Measurements from ENCODE around the gene OR2F1.

Gene OR2F1

GRCh38 chr7:143909863-143910262, 44.8 kb upstream of the OR2F1 start:
- Histone ChIP-seq H3K27ac (no peak overlapping the region), H3K9me3 (ENCODE audit: control insufficient read depth, low read length) (no peaks in the 10 kb centered on the region), H3K9ac (no peak overlapping the region), H3K79me2 (no peaks in the 10 kb centered on the region), H2AFZ (no peak overlapping the region), H3K4me1 (no peaks in the 10 kb centered on the region), H3K36me3 (ENCODE audit: control insufficient read depth, insufficient read depth, low read length) (no peaks in the 10 kb centered on the region), H3K27me3 (ENCODE audit: control insufficient read depth, insufficient read depth, low read length) (no peaks in the 10 kb centered on the region), H3K4me3 (ENCODE audit: low read depth, low read length) (no peak overlapping the region), H3K4me2 (ENCODE audit: low read length) (no peak overlapping the region)
- no peak for TF ChIP-seq CTCF (IDR thresholded peaks at IDR 0.05)

- no peak for TF ChIP-seq CTCF (IDR thresholded peaks at IDR 0.05)
- no peaks in the 10 kb centered on the region for H3K79me2 ChIP-seq
- H3K9ac ChIP-seq, result no peak overlapping the region
- H3K9me3 ChIP-seq (ENCODE audit: control insufficient read depth, low read length), result no peaks in the 10 kb centered on the region
- H3K4me2 ChIP-seq (ENCODE audit: low read length), result no peak overlapping the region
- no peaks in the 10 kb centered on the region for H3K27me3 ChIP-seq (ENCODE audit: control insufficient read depth, insufficient read depth, low read length)
- no peak overlapping the region for H3K27ac ChIP-seq
- H3K36me3 ChIP-seq (ENCODE audit: control insufficient read depth, insufficient read depth, low read length), result no peaks in the 10 kb centered on the region
- no peak overlapping the region for H2AFZ ChIP-seq
- no peak overlapping the region for H3K4me3 ChIP-seq (ENCODE audit: low read depth, low read length)
- H3K4me1 ChIP-seq, result no peaks in the 10 kb centered on the region
Measured at GRCh38 chr7:143910473-143911248, 44.0 kb upstream of the OR2F1 start.

GRCh38 chr7:143913945-143914615, 40.6 kb upstream of the OR2F1 start:
- H3K36me3 ChIP-seq (ENCODE audit: control insufficient read depth, insufficient read depth, low read length), result no peaks in the 10 kb centered on the region
- H3K9me3 ChIP-seq (ENCODE audit: control insufficient read depth, low read length), result no peaks in the 10 kb centered on the region
- H2AFZ ChIP-seq, result no peak overlapping the region
- no peaks in the 10 kb centered on the region for H3K4me1 ChIP-seq
- H3K9ac ChIP-seq, result no peak overlapping the region
- H3K27ac ChIP-seq, result no peak overlapping the region
- TF ChIP-seq CTCF (IDR thresholded peaks at IDR 0.05), result no peak
- H3K79me2 ChIP-seq, result no peaks in the 10 kb centered on the region
- no peak overlapping the region for H3K4me3 ChIP-seq (ENCODE audit: low read depth, low read length)
- no peak overlapping the region for H3K4me2 ChIP-seq (ENCODE audit: low read length)
- no peaks in the 10 kb centered on the region for H3K27me3 ChIP-seq (ENCODE audit: control insufficient read depth, insufficient read depth, low read length)

GRCh38 chr7:143914938-143915652, 39.5 kb upstream of the OR2F1 start:
- TF ChIP-seq CTCF (IDR thresholded peaks at IDR 0.05), result no peak
- Histone ChIP-seq H3K4me2 (ENCODE audit: low read length) (no peak overlapping the region), H3K79me2 (no peaks in the 10 kb centered on the region), H2AFZ (no peak overlapping the region), H3K27ac (no peak overlapping the region), H3K9ac (no peak overlapping the region), H3K4me3 (ENCODE audit: low read depth, low read length) (no peak overlapping the region), H3K9me3 (ENCODE audit: control insufficient read depth, low read length) (no peaks in the 10 kb centered on the region), H3K4me1 (no peaks in the 10 kb centered on the region), H3K27me3 (ENCODE audit: control insufficient read depth, insufficient read depth, low read length) (no peaks in the 10 kb centered on the region), H3K36me3 (ENCODE audit: control insufficient read depth, insufficient read depth, low read length) (no peaks in the 10 kb centered on the region)

Measured in parathyroid adenoma (tissue), 2 donors.